Activated B cell treated with CpG ODN at 0.5 μM for 24 hours (primary cell): ENCODE measurements around the gene FRMD3. TPM values are rescaled to one million over a fixed set of nuclear protein-coding genes. Genes with fewer than 3 reads are reported as not detected.

ENCODE experiments used
- ATAC-seq: fragments of 200-7000 bp; cut with Tn5 transposase; one replicate; pipeline ENCODE4 v1.10.0; 2021; ENCODE audit warnings: low read depth, mild to moderate bottlenecking, moderate library complexity
- CTCF ChIA-PET: fragments of 350-600 bp; sonication (Branson Sonifier 250); formaldehyde crosslinking; loops from one replicate; lab custom pipeline; 2021; ENCODE audit warnings: antibody characterized with exemption; lab: Charles Lee
- POLR2A ChIA-PET: fragments of 350-600 bp; sonication (Branson Sonifier 250); formaldehyde crosslinking; loops from one replicate; lab custom pipeline; 2021; ENCODE audit warnings: antibody characterized with exemption; lab: Charles Lee
- DNase-seq: peaks from one replicate; pipeline ENCODE4 v3.0.0; 2022
- H3K27ac Mint-ChIP-seq: one replicate; pipeline ENCODE4 v1.8.0; 2020; ENCODE audit warnings: mixed read lengths
- H3K27me3 Mint-ChIP-seq: one replicate; pipeline ENCODE4 v1.8.0; 2021; ENCODE audit warnings: mixed read lengths
- H3K36me3 Mint-ChIP-seq: one replicate; pipeline ENCODE4 v1.8.0; 2021; ENCODE audit warnings: low read depth, mixed read lengths
- H3K4me1 Mint-ChIP-seq: one replicate; pipeline ENCODE4 v1.8.0; 2021; ENCODE audit warnings: mixed read lengths
- H3K4me3 Mint-ChIP-seq: one replicate; pipeline ENCODE4 v1.8.0; 2020; ENCODE audit warnings: mild to moderate bottlenecking, mixed read lengths
- H3K9me3 Mint-ChIP-seq: one replicate; pipeline ENCODE4 v1.8.0; 2020; ENCODE audit warnings: mixed read lengths
- intact Hi-C: fragments of 100-400 bp; cut with micrococcal nuclease; formaldehyde crosslinking; loops from one replicate; pipeline ENCODE4 v1.15.1; 2024
- total RNA-seq: library from RNA; stranded (reverse); gene quantifications from 2 replicates; pipeline ENCODE4 v1.2.3, GENCODE V29; 2022
- TF ChIP-seq, protein P1 (sequence below): fragments of 200-600 bp; IDR thresholded peaks from one replicate; pipeline ENCODE4 v1.8.0; 2022; ENCODE audit warnings: antibody characterized with exemption, mild to moderate bottlenecking

The FRMD3 gene
- total RNA-seq, 1 donor from 2014 or later: 0.91 TPM

GRCh38 chr9:83441390-83441789 lies 96.8 kb downstream of the FRMD3 start:
- TF ChIP-seq, protein P1, sequence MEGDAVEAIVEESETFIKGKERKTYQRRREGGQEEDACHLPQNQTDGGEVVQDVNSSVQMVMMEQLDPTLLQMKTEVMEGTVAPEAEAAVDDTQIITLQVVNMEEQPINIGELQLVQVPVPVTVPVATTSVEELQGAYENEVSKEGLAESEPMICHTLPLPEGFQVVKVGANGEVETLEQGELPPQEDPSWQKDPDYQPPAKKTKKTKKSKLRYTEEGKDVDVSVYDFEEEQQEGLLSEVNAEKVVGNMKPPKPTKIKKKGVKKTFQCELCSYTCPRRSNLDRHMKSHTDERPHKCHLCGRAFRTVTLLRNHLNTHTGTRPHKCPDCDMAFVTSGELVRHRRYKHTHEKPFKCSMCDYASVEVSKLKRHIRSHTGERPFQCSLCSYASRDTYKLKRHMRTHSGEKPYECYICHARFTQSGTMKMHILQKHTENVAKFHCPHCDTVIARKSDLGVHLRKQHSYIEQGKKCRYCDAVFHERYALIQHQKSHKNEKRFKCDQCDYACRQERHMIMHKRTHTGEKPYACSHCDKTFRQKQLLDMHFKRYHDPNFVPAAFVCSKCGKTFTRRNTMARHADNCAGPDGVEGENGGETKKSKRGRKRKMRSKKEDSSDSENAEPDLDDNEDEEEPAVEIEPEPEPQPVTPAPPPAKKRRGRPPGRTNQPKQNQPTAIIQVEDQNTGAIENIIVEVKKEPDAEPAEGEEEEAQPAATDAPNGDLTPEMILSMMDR: no peak
- Mint-ChIP-seq H3K4me1 (no peaks in the 10 kb centered on the region), H3K4me3 (no peak overlapping the region), H3K9me3 (no peaks in the 10 kb centered on the region), H3K27me3 (no peaks in the 10 kb centered on the region), H3K36me3 (no peaks in the 10 kb centered on the region), H3K27ac (no peak overlapping the region)
- CTCF ChIA-PET: no interaction called here
- no peak for DNase-seq
- ATAC-seq: no peak
- intact Hi-C loops: no loop called here
- POLR2A ChIA-PET: no interaction called here

GRCh38 chr9:83440641-83441040 lies 97.6 kb downstream of the FRMD3 start:
- POLR2A ChIA-PET: no interaction called here
- Mint-ChIP-seq H3K36me3 (no peaks in the 10 kb centered on the region), H3K9me3 (no peaks in the 10 kb centered on the region), H3K27ac (no peak overlapping the region), H3K4me3 (no peak overlapping the region), H3K27me3 (no peaks in the 10 kb centered on the region), H3K4me1 (no peaks in the 10 kb centered on the region)
- intact Hi-C loops: no loop called here
- CTCF ChIA-PET: no interaction called here
- TF ChIP-seq, protein P1: no peak
- no peak for ATAC-seq
- DNase-seq: no peak

- H3K9me3 Mint-ChIP-seq: no peaks in the 10 kb centered on the region
- intact Hi-C loops: no loop called here
- H3K4me3 Mint-ChIP-seq: no peak overlapping the region
Measured at GRCh38 chr9:83435301-83435700, 102.9 kb downstream of the FRMD3 start.

GRCh38 chr9:83434254-83434653 lies 103.9 kb downstream of the FRMD3 start:
- Mint-ChIP-seq H3K27me3 (no peaks in the 10 kb centered on the region), H3K4me3 (no peak overlapping the region), H3K36me3 (no peaks in the 10 kb centered on the region), H3K4me1 (no peaks in the 10 kb centered on the region), H3K27ac (no peak overlapping the region), H3K9me3 (no peaks in the 10 kb centered on the region)
- no peak for DNase-seq
- ChIA-PET CTCF (no interaction called here), POLR2A (no interaction called here)
- TF ChIP-seq, protein P1: no peak
- no peak for ATAC-seq
- intact Hi-C loops: no loop called here

More at GRCh38 chr9:83435301-83435700, 102.9 kb downstream of the FRMD3 start:
- TF ChIP-seq, protein P1: no peak
- Mint-ChIP-seq H3K27ac (no peak overlapping the region), H3K36me3 (no peaks in the 10 kb centered on the region), H3K27me3 (no peaks in the 10 kb centered on the region), H3K4me1 (no peaks in the 10 kb centered on the region)
- CTCF ChIA-PET: no interaction called here
- no peak for ATAC-seq
- POLR2A ChIA-PET: no interaction called here
- no peak for DNase-seq

DNA sequence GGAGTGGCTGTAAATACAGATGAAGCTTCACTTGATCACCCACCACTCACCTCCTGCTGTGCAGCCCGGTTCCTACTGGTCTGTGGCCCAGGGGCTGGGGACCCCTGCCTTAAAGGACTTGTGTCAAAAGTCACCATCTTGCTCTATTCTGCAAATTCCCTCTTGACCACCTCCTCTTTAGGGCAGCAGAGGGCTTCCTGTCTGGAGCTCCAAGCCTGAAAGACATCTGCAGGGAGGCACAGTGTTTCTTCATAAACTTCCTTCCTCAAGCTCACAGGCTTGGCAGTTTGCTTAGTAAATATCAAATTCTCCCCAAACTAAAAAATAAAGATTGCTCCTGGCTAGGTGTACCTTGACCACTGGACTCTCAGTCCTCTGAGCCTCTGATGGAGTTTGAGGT lies 104.4 kb downstream of the FRMD3 start:
- ATAC-seq (no peak), DNase-seq (no peak)
- Mint-ChIP-seq H3K9me3 (no peaks in the 10 kb centered on the region), H3K4me1 (no peaks in the 10 kb centered on the region), H3K36me3 (no peaks in the 10 kb centered on the region), H3K27me3 (no peaks in the 10 kb centered on the region), H3K27ac (no peak overlapping the region), H3K4me3 (no peak overlapping the region)
- CTCF ChIA-PET: no interaction called here
- POLR2A ChIA-PET: no interaction called here
- intact Hi-C loops: no loop called here
- TF ChIP-seq, protein P1: no peak
